ENCODE measurements around the gene OR1M1. TPM values are rescaled to one million over a fixed set of nuclear protein-coding genes. Genes with fewer than 3 reads are reported as not detected.

Gene OR1M1
- total RNA-seq, 1 experiment from 2014 or later = not detected

- POLR2A ChIA-PET (ENCODE audit: low non-redundant PET) = interaction anchor here (0.6 kb wide), 1 partner anchor 22 kb away, joined by 3 read pairs; no protein-coding TSS in a partner anchor
- Histone ChIP-seq H3K36me3 (ENCODE audit: insufficient read depth, low read length, poor library complexity, severe bottlenecking) (no peaks in the 10 kb centered on the region), H3K27me3 (replicated peaks; ENCODE audit: insufficient read depth, low read depth, low read length, poor library complexity) (no peaks in the 10 kb centered on the region), H3K9me3 (ENCODE audit: low read depth, low read length, poor library complexity, severe bottlenecking) (no peaks in the 10 kb centered on the region), H3K4me3 (ENCODE audit: low read depth, low read length, poor library complexity, severe bottlenecking) (no peak overlapping the region), H3K4me1 (ENCODE audit: insufficient read depth, low read length, poor library complexity, severe bottlenecking) (no peaks in the 10 kb centered on the region), H3K27ac (ENCODE audit: low read depth, low read length, poor library complexity, severe bottlenecking) (no peak overlapping the region)
- TF ChIP-seq EZH2 (IDR thresholded peaks at IDR 0.05; ENCODE audit: borderline replicate concordance, low read depth, low read length, poor library complexity, severe bottlenecking) (no peak), CTCF (conservative IDR thresholded peaks at IDR 0.05; ENCODE audit: low read depth, low read length) (no peak)
- no peak for DNase-seq (ENCODE audit: low spot score)
- BruUV-seq (replicated peaks) = no TSS peak
- CTCF ChIA-PET = no interaction called here
- intact Hi-C loops (cut with micrococcal nuclease; ENCODE audit: unreplicated experiment) = no loop called here
Observed at GRCh38 chr19:9058905-9059667, 27.8 kb upstream of the OR1M1 start.

GRCh38 chr19:9060564-9061340 is 26.1 kb upstream of the OR1M1 start:
- no peaks in the 10 kb centered on the region for H3K9me3 ChIP-seq (ENCODE audit: low read depth, low read length, poor library complexity, severe bottlenecking)
- H3K27me3 ChIP-seq (replicated peaks; ENCODE audit: insufficient read depth, low read depth, low read length, poor library complexity) = no peaks in the 10 kb centered on the region
- no peak for DNase-seq (ENCODE audit: low spot score)
- POLR2A ChIA-PET (ENCODE audit: low non-redundant PET) = no interaction called here
- no peak for TF ChIP-seq CTCF (conservative IDR thresholded peaks at IDR 0.05; ENCODE audit: low read depth, low read length)
- no peak for TF ChIP-seq EZH2 (IDR thresholded peaks at IDR 0.05; ENCODE audit: borderline replicate concordance, low read depth, low read length, poor library complexity, severe bottlenecking)
- H3K4me1 ChIP-seq (ENCODE audit: insufficient read depth, low read length, poor library complexity, severe bottlenecking) = no peaks in the 10 kb centered on the region
- no TSS peak for BruUV-seq (replicated peaks)
- no peak overlapping the region for H3K4me3 ChIP-seq (ENCODE audit: low read depth, low read length, poor library complexity, severe bottlenecking)
- no peaks in the 10 kb centered on the region for H3K36me3 ChIP-seq (ENCODE audit: insufficient read depth, low read length, poor library complexity, severe bottlenecking)
- CTCF ChIA-PET = no interaction called here
- no peak overlapping the region for H3K27ac ChIP-seq (ENCODE audit: low read depth, low read length, poor library complexity, severe bottlenecking)
- intact Hi-C loops (cut with micrococcal nuclease; ENCODE audit: unreplicated experiment) = no loop called here

- ChIA-PET POLR2A (ENCODE audit: low non-redundant PET) (no interaction called here), CTCF (interaction anchor here (0.7 kb wide), 1 partner anchor 1021 kb away, joined by 3 read pairs; no protein-coding TSS in a partner anchor)
- Histone ChIP-seq H3K4me1 (ENCODE audit: insufficient read depth, low read length, poor library complexity, severe bottlenecking) (no peaks in the 10 kb centered on the region), H3K36me3 (ENCODE audit: insufficient read depth, low read length, poor library complexity, severe bottlenecking) (no peaks in the 10 kb centered on the region), H3K27me3 (replicated peaks; ENCODE audit: insufficient read depth, low read depth, low read length, poor library complexity) (no peaks in the 10 kb centered on the region), H3K27ac (ENCODE audit: low read depth, low read length, poor library complexity, severe bottlenecking) (no peak overlapping the region), H3K9me3 (ENCODE audit: low read depth, low read length, poor library complexity, severe bottlenecking) (no peaks in the 10 kb centered on the region), H3K4me3 (ENCODE audit: low read depth, low read length, poor library complexity, severe bottlenecking) (no peak overlapping the region)
- no TSS peak for BruUV-seq (replicated peaks)
- intact Hi-C loops (cut with micrococcal nuclease; ENCODE audit: unreplicated experiment) = no loop called here
- no peak for DNase-seq (ENCODE audit: low spot score)
- no peak for TF ChIP-seq CTCF (conservative IDR thresholded peaks at IDR 0.05; ENCODE audit: low read depth, low read length)
- TF ChIP-seq EZH2 (IDR thresholded peaks at IDR 0.05; ENCODE audit: borderline replicate concordance, low read depth, low read length, poor library complexity, severe bottlenecking) = no peak
Observed at GRCh38 chr19:9061879-9062278, 25.0 kb upstream of the OR1M1 start.

Data from A673 (cell line).